ENCODE data around the gene GPRC6A.

GPRC6A gene

GRCh38 chr6:116866281-116866871, 37.5 kb upstream of the GPRC6A start:
- DNase-seq (ENCODE audit: low read depth): no peak
- in situ Hi-C loops (cut with HindIII; ENCODE audit: low sequenced_read_pairs): no loop called here
- TF ChIP-seq CTCF (IDR thresholded peaks at IDR 0.05; ENCODE audit: low read depth, low read length, missing control alignments): no peak
- no peak overlapping the region for H3K4me3 ChIP-seq (ENCODE audit: low read depth, low read length)

DNA sequence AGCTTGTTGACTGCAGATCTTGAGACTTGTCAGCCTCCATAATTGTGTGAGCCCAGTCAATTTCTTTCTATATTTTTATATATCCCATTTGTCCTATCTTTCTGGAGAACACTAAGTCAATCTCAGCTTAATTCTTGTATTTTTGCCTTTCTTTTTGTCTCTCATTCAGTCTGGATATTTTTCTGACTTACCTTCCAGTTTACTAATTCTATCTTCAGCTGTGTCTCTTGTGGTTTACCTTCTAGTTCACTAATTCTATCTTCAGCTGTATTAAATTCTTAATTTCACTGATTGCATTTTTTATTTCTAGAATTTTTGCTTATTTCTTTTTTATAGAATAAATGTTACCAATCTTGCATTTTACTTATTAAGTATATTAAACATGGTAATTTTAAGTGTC, 30.4 kb upstream of the GPRC6A start:
- no peak overlapping the region for H3K4me3 ChIP-seq (ENCODE audit: low read depth, low read length)
- in situ Hi-C loops (cut with HindIII; ENCODE audit: low sequenced_read_pairs): no loop called here
- no peak for TF ChIP-seq CTCF (IDR thresholded peaks at IDR 0.05; ENCODE audit: low read depth, low read length, missing control alignments)
- no peak for DNase-seq (ENCODE audit: low read depth)

DNA sequence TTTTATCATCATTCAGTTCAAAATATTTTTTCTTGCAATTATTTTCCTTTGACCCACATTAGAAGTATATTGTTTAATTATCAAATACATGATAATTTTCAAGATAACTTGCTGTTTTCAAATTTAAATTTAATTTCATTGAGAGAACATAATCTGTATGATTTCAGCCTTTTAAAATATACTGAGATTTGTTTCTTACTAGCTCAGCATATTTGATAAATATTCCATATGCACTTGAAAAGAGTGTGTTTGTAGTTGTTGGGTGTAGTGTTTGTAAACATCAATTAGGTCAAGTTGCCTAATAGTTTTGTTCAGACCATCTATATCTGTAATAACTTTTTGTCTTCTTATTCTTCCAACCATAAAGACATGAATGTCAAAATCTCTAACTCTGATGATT, 29.2 kb upstream of the GPRC6A start:
- H3K4me3 ChIP-seq (ENCODE audit: low read depth, low read length): no peak overlapping the region
- TF ChIP-seq CTCF (IDR thresholded peaks at IDR 0.05; ENCODE audit: low read depth, low read length, missing control alignments): no peak
- DNase-seq (ENCODE audit: low read depth): no peak
- in situ Hi-C loops (cut with HindIII; ENCODE audit: low sequenced_read_pairs): no loop called here

DNA sequence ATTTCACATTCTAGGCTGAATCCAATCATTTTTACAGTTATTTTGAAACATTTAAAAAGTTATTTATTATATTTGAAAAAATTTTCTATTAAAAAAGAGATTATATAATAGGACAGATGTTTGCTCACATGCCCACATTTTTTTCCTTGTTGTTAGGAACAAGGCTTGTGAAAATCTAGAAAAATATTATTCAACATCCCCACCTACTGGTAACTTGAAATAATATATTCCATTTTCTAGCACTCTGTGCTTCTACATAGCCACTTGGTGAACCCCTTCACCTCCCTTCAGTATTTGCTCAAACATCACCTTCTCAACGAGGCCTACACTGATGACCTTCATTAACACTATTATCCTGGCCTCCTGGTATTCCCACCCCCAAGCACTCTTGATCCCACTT, 18.3 kb upstream of the GPRC6A start:
- in situ Hi-C loops (cut with HindIII; ENCODE audit: low sequenced_read_pairs): no loop called here
- peak; percentile 13 for DNase-seq (ENCODE audit: low read depth)
- H3K4me3 ChIP-seq (ENCODE audit: low read depth, low read length): no peak overlapping the region
- no peak for TF ChIP-seq CTCF (IDR thresholded peaks at IDR 0.05; ENCODE audit: low read depth, low read length, missing control alignments)

DNA sequence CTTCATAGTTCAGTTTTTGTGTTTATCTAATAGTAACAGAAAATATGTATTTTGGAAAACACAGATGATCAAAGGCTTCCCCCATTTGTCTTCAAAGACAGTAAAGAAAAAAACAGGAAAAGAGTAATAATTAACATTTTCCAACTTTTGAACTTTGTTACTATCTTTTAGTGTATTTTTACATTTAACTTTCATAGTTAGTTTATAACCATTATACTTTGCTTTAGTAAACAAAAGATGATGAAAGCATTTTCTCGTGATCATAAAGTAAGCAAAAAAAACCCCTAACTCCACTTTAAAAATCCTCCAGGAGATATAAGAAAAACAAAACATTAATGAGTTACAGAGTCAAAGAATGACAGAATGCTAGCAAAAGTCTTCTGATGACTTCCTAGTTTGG, 13.6 kb upstream of the GPRC6A start:
- no peak for DNase-seq (ENCODE audit: low read depth)
- in situ Hi-C loops (cut with HindIII; ENCODE audit: low sequenced_read_pairs): no loop called here
- no peak for TF ChIP-seq CTCF (IDR thresholded peaks at IDR 0.05; ENCODE audit: low read depth, low read length, missing control alignments)
- no peak overlapping the region for H3K4me3 ChIP-seq (ENCODE audit: low read depth, low read length)

GRCh38 chr6:116840091-116840490, 11.2 kb upstream of the GPRC6A start:
- peak; percentile 15 for DNase-seq (ENCODE audit: low read depth)
- in situ Hi-C loops (cut with HindIII; ENCODE audit: low sequenced_read_pairs): no loop called here
- TF ChIP-seq CTCF (IDR thresholded peaks at IDR 0.05; ENCODE audit: low read depth, low read length, missing control alignments): no peak

More at GRCh38 chr6:116840091-116840490, 11.2 kb upstream of the GPRC6A start:
- no peak overlapping the region for H3K4me3 ChIP-seq (ENCODE audit: low read depth, low read length)

All from astrocyte of the cerebellum (primary cell).